ENCODE measurements around the gene THAP11.

- TF ChIP-seq POLR2AphosphoS5 (IDR thresholded peaks at IDR 0.05) (no peak), EP300 (IDR thresholded peaks at IDR 0.05; ENCODE audit: low read depth) (no peak)
Observed at GRCh38 chr16:67860589-67861398, 18.7 kb downstream of the THAP11 start.

Data from transverse colon (tissue), 3 donors.